Measurements from ENCODE around the gene SALL2. TPM values are rescaled to one million over a fixed set of nuclear protein-coding genes. Genes with fewer than 3 reads are reported as not detected.
A peak's percentile ranks its signal among the peaks of the same experiment; 100 is the strongest.
"Not testable (repeated sequence)": the region's sequence is repeated elsewhere in the genome, so short reads cannot be mapped to it uniquely, and the experiment has no call there.

SALL2 gene
- 10 to 100 TPM; 54.3 to 65.8 (median 59.0) TPM for polyA plus RNA-seq (ENCODE audit: insufficient read length in 4 of 4)

DNA sequence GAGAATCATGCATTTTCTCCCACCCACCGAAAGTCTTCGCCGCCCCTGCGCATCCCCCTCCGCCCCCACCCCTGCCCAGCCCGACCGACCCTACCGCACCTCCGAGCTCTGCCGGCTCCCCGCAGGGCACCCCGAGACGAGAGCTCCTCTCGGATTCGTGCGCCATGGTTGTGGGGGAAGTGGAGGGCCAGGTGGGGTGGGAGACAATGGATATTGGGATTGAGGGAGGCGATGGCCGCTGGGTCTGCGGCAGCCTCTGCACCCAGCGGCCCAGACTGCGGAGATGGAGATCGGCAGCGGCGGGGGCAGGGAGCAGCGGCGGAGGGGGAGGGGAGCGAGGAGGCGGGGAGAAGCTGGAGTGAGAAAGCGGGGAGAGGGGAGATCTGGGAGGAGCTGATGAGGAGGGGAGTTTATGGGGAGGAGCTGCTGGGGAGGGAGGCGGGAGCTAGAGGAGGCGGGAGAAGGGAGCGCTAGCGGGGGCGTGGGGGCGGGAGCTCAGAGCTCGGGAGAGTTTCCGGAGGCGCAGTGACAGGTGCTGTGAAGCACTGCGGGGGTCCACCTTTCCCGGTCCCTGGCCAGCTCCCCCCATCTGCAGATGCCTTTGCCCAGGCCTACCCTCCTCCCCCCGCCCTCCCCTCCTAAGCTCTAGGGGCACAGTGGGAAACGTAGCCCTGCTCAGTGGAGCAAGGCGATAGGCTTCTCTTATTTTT is at the start of gene SALL2:
Gene SALL2, minus strand, starts transcription at position 385 of the 710 bp plus-strand sequence. Its CDS starts 219 bp downstream, at position 166.
- peak in 2 of 4 donors; percentile 85 to 88 for DNase-seq (ENCODE audit: low read depth in 4 of 4, low spot score in 2 of 4)

GRCh38 chr14:21575661-21576060 is 49.5 kb upstream of the SALL2 start:
- DNase-seq (ENCODE audit: low read depth in 4 of 4, low spot score in 2 of 4), result no peak

GRCh38 chr14:21572604-21573003 is 46.5 kb upstream of the SALL2 start:
- DNase-seq (ENCODE audit: low read depth in 4 of 4, low spot score in 2 of 4), result no peak

DNA sequence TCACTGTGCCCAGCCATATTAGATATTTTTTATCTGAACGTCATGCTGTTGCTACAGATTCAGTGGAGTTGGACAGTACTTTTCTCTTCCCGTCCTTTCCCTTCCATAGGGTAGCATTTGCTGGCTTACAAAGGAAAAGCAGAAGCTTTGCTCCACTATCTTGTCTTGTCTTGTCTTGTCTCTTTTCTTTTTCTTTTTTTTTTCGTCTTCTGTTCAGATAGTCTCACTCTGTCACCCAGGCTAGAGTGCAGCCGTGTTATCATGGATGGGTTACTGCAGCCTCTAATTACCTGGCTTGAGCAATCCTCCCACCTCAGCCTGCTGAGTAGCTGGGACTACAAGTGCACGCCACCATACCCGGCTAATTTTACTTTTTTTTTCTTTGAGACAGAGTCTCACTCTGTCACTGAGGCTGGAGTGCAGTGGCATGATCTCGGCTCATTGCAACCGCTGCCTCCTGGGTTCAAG is 32.6 kb upstream of the SALL2 start:
- DNase-seq (ENCODE audit: low read depth in 4 of 4, low spot score in 2 of 4), result no peak

- DNase-seq (ENCODE audit: low read depth in 4 of 4, low spot score in 2 of 4), result peak; percentile 86 to 97 (median 93)
Measured at GRCh38 chr14:21557084-21557901, 31.1 kb upstream of the SALL2 start.

GRCh38 chr14:21556378-21557083 is 30.4 kb upstream of the SALL2 start:
- no peak for DNase-seq (ENCODE audit: low read depth in 4 of 4, low spot score in 2 of 4)

DNA sequence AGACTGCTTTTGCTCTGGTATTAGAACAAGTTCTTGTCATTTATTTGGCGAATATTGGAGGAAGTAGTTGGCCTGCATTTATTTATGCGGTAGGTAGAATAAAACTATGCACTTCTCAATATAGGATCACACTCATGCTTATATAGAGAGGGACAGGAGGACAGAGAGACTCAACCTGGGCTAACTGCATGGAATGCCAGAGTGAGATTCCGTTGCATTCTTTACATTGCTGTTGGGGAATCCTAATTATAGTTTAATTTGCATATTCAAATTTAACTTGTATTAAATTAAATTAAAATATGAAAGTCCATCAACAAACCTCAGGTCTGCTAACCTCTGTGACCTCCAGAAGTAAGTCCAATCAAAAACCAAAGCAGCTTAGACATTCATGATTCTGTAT is 27.1 kb upstream of the SALL2 start:
- DNase-seq (ENCODE audit: low read depth in 4 of 4, low spot score in 2 of 4), result no peak

- DNase-seq (ENCODE audit: low read depth in 4 of 4, low spot score in 2 of 4), result not testable (repeated sequence)
Measured at GRCh38 chr14:21544588-21544987, 18.4 kb upstream of the SALL2 start.

- no peak for DNase-seq (ENCODE audit: low read depth in 4 of 4, low spot score in 2 of 4)
Measured at GRCh38 chr14:21543963-21544362, 17.8 kb upstream of the SALL2 start.

- DNase-seq (ENCODE audit: low read depth in 4 of 4, low spot score in 2 of 4), result no peak
Measured at GRCh38 chr14:21543521-21543960, 17.4 kb upstream of the SALL2 start.

DNA sequence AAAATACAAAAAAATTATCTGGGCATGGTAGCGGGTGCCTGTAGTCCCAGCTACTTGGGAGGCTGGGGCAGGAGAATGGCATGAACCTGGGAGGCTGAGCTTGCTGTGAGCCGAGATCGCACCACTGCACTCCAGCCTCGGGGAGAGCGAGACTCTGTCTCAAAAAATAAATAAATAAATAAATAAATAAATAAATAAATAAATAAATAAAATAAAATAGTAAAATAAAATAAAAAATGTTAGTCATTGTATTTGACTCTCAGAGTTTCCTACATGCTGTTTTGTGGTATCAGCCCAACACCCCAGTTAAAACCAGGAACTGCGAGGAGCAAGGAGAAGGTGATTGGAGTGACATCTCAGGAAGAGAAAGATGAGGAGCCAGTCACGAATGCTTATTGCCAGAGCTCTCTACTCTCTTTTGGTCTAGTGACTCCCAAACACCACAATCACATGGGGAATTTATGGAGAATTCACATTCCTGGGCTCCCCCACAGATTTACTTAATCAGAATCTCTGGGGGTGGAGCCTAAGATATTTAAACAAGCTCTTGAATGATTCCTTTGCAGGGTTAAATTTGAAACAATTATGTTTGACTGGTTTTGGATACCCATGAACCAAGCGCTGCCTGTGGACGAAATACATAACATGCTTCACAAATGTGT is 15.4 kb upstream of the SALL2 start:
- no peak for DNase-seq (ENCODE audit: low read depth in 4 of 4, low spot score in 2 of 4)

DNA sequence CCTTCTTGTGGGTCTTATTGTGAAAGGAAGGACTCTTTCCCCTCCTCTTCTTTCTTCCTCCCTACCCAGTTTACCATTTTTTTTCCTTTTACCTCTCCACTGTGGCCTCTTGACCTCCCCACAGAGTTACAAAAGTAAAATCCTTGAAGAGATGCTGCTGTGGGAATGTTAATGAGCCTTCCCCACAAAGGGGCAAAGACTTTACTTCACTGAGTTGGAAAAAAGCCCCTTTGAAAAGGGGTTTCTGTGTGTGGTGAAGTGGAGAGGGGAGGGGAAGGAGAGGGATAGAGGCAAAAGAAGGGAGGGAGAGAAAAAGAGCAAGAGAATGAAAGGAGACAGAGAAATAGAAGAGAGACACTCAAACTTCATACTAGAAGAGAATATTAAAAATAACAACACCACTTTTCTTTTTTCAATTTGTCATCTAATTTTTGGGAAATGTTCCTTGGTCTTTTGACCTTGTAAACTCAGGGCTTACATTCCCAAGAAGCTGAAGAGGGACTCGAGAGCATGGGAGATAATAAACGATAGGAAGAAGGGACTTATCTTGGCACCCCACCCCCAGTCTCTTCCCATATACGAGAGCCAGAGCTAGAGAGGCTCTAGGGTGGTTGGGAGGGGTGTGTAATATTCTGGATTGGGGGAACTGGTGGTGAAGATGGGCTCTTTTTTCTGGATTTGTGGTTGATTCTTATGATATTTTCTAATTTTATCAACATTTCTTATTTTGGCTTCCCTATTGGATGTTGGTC is 13.2 kb upstream of the SALL2 start:
- DNase-seq (ENCODE audit: low read depth in 4 of 4, low spot score in 2 of 4), result no peak

- DNase-seq (ENCODE audit: low read depth in 4 of 4, low spot score in 2 of 4), result no peak
Measured at GRCh38 chr14:21537090-21537424, 10.9 kb upstream of the SALL2 start.

GRCh38 chr14:21536418-21537089 is 10.4 kb upstream of the SALL2 start:
- DNase-seq (ENCODE audit: low read depth in 4 of 4, low spot score in 2 of 4), result no peak

DNA sequence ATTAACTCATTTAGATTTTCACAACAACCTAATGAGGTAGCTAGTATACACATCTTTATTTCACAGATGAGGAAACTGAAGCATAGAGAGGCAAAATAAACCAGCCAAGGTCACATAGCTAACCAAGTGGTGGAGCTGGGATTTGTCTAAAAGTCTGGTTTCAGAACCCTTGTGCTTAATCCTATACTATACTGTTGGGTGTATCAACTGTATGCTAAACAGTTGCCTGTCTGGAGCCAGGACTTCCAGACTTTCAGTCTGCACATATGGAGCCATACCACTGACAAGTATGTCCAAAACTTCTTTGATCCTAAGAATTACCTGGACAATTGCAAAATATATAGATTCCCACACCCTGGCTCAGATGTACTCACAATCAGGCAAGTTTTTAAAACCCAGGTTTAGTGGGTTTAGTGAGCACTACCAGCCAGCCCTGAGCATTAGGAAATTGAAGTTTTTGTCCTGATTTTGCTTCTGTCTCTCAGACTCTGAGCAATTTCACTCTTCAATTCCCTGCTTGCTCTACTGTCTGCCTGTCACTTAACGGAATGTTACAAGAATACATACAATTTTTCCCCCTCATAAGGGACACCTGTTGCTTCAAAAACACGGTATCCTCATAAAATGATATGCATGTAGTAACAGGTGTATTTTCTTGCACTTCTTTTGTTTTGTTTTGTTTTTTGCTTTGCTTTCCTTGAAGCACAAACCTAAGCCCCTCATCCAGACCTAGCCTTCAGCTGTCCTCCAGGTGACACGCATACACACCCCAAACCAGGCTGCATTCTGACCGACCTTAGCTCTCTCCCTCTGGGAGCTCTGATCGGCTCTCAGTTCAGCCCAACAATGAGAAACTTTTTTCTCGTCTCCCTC is 9.6 kb upstream of the SALL2 start:
- no peak for DNase-seq (ENCODE audit: low read depth in 4 of 4, low spot score in 2 of 4)

DNA sequence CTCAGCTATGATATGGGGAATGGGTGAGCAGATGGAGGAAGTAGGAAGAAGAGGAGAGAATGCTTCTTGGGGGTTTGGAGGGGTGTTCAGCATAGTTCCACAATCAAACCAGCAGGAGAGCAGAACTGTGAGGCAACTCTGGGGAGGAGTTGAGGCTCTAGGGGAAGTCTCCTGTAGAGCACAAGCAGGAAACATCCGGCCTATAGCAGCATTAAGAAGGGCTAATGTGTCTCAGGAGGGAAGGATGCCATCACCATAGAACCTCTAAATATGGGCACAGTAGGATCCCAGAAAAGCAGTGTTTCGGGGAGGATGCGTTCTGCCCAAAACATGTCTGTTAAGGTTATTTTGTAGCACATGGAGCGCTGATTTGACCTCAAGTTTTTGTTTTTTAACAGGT is 8.4 kb upstream of the SALL2 start:
- DNase-seq (ENCODE audit: low read depth in 4 of 4, low spot score in 2 of 4), result no peak

- no peak for DNase-seq (ENCODE audit: low read depth in 4 of 4, low spot score in 2 of 4)
Measured at GRCh38 chr14:21533294-21533693, 7.1 kb upstream of the SALL2 start.

DNA sequence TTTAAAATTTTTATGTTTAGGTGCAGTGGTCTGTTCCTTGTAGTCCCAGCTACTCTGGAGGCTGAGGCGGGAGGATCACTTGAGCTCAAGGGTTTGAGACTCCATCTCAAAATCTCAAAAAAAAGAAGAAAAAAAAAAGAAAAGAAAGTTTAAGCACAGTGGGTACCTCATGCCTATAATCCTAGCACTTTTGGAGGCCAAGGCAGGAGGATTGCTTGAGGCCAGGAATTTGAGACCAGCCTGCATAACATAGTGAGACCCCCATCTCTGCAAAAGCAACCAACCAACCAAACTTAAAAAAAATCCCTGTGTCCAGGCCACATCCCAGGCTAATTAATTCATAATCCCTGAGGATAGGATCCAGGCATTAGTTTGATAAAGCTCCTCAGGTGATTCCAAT is 3.4 kb upstream of the SALL2 start:
- DNase-seq (ENCODE audit: low read depth in 4 of 4, low spot score in 2 of 4), result no peak

Data from left renal cortex interstitium (tissue), 4 donors.